ENCODE data around the gene SPNS2.

The SPNS2 gene, protein sequence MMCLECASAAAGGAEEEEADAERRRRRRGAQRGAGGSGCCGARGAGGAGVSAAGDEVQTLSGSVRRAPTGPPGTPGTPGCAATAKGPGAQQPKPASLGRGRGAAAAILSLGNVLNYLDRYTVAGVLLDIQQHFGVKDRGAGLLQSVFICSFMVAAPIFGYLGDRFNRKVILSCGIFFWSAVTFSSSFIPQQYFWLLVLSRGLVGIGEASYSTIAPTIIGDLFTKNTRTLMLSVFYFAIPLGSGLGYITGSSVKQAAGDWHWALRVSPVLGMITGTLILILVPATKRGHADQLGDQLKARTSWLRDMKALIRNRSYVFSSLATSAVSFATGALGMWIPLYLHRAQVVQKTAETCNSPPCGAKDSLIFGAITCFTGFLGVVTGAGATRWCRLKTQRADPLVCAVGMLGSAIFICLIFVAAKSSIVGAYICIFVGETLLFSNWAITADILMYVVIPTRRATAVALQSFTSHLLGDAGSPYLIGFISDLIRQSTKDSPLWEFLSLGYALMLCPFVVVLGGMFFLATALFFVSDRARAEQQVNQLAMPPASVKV

DNA sequence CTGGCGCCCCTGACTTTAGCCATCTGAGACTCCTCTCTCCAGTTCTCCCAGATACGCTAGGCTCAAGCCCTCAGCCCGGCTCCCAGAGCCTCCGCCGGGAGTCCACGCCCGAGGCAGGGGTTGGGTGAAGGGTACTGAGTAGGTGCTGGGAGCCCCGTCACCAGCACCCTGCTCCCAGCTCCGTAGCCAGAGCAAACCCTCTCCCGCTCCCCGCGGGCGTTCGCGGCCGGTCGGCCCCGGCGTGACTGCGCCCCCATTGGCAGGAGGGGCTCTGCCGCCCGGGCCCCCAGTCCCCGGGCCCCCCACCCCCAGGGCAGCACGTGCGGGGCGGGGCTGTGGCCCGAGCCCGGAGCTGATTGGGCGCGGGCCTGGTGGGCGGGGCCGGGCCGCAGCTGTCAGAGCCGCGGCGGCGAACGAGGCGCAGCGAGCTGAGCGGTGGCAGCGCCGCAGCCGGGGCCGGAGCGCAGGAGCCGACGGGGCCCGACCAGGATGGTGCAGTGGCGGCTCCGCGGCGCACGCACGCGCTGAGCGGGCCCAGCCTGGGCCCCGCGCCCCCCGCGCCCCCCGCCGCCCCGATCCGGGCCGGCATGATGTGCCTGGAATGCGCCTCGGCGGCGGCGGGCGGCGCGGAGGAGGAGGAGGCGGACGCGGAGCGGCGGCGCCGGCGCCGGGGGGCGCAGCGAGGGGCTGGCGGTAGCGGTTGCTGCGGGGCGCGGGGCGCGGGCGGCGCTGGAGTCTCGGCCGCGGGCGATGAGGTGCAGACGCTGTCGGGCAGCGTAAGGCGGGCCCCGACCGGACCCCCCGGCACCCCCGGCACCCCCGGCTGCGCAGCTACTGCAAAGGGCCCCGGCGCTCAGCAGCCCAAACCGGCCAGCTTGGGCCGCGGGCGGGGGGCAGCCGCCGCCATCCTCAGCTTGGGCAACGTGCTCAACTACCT, at the start of gene SPNS2:
Gene SPNS2, plus strand, starts transcription at position 421 of the 937 bp plus-strand sequence. Its CDS starts 167 bp downstream, at position 588.
- DNase-seq, result peak; percentile 74

DNA sequence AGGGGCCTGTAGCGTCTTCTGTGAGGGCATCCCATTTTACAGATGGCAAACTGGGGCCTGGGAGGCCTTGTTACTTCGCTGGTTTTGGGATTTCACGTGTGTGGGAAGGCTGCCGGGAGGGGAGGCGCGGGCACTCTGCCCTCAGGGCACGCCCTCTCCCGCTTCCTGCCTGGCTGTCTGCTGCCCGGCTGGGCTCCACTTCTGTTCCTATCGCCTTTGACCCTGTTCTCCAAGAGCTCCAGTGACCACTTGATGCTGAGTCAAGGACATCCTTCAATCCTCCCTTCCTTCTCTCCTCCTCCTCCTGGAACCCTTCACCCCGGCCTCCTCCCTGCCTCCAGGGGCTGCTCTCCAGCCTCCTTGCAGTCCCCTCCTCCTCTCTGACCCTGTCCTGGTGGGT, 48.9 kb upstream of the SPNS2 start:
- DNase-seq, result no peak

DNA sequence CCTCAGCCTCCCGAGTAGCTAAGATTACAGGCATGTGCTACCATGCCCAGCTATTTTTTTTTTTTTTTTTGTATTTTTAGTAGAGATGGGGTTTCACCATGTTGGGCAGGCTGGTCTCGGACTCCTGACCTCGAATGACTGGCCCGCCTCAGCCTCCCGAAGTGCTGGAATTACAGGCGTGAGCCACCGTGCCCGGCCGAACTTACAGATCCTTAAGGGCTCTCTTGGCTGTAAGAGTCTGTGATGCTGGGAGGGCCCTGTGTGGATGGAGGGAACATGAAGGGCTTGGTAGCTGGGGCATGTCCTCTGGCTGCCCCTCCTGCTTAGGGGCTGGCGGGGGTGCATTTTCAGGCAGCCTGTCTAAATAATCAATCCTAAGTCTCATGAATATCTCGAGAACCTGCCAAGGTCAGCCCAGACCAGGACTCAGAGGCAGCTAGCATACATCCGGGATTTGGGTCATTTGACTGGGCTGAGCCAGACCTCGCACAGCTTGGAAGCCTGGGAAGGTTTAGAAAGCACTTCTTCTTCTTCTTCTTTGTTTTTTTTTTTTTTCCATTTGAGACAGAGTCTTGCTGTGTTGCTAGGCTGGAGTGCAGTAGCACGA, 47.9 kb upstream of the SPNS2 start:
- no peak for DNase-seq

DNA sequence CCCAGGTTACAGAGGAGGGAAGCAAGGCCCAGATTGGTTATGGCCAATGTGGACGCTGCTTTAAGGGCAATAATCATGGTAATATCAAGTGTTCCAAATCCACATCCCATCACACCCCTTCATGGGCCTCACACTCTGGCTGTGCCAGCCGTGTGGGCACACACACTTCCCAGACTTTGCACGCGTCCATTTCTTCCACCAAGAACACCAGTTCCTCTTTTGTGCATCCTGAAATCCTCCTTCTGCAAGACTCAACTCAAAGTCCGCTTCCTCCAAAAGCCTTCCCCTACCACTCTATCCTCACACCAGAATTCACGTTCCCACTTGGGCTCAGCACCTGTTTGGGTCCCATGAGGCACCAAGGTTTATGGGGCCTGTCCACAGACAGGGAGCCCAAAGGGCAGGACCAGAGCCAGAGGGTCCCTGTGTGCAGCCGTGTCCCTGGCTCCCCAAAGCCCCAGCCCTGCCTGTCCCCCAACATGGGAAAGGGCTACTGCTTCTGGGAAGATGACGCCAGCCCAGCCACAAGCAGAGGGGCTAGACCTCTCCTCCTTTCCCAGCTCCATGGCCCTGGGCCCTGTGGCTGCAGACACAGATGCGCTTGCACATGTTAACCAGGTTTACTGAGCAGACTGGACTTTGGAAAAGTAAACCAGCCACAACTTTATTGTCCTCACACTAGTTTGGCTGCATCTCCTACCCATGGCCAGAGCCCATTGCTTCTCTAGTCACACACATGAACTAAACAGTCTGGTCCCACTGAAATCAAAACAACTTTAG, 44.7 kb upstream of the SPNS2 start:
- no peak for DNase-seq

DNA sequence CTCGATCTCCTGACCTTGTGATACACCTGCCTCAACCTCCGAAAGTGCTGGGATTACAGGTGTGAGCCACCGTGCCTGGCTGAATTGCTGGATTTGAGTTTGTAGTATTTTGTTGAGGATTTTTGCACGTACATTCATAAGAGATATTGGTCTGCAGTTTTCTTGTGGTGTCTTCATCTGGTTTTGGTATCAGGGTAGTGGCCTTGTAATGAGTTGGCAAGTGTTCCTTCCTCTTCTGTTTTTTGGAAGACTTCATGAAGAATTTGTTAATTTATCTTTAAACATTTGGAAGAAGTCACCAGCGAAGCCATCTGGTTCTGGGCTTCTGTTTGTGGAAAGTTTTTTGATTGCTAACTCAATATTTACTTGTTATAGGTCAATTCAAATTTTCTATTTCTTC, 38.0 kb upstream of the SPNS2 start:
- DNase-seq, result no peak

DNA sequence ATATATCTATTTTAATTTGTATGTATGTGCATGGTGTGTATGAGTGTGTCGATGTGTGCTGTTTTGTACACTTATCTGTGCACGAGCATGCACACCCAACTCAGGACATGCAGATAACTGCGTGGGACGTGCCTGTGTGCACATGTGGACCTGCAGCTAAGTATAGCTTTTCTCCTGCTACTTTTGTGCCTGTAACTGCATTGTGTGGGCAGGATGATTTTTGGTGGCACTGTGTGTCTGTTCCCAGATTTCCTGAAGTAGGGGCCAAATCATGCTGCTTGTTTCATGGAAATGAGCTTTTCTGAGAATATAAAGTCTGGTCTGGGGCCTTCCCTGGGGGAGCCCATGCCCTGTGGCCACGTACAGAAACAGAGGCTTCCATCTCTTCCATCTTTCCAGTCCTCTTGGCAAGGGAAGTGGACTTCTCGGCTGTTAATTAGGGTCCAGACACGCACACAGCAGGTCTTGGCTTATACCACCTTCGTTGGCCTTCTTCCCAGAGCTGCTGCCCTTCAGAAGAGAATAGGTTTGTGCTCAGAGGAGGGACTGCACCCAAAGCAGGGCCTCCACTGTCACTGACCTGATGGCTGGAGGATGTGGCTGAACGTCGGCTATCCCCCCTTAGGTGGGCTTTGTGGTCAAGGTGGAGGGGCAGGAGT, 34.7 kb upstream of the SPNS2 start:
- no peak for DNase-seq

DNA sequence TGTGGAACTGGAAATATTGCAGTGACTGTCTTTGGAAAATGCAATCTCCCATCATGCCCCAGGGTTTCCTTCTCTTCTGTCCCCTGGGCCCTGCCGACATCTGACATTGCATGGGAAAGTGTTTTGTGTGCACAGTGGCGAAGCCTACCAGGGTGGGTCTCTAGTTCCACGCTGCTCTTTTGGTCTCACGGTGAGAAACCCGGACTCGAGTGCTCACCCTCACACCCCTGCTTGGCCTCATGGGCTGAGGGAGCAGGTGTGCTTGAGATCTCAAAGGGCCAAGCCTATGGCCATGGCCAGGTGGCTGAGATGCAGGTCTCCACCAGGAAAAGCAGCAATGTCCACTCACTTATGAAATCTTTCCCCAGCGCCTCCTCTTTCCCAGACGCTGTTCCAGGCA, 32.9 kb upstream of the SPNS2 start:
- no peak for DNase-seq

DNA sequence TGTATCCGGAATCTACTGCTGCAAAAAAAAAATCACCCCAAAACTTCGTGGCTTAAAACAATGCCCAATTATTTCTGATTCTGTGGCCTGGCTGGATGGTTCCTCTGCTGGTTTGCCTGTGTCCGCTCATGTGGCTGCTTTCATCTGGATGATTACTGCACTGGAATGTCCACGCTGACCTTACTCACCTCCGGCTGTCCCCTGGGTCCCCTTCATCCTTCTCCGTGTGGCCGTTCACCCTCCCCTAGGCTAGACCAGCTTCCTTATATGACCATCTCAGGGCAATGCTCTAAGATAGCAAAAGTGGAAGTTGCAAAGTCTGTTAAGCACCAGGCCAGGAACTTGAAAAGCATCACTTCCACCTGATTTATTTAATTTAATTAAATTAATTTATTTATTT, 31.4 kb upstream of the SPNS2 start:
- DNase-seq, result no peak

DNA sequence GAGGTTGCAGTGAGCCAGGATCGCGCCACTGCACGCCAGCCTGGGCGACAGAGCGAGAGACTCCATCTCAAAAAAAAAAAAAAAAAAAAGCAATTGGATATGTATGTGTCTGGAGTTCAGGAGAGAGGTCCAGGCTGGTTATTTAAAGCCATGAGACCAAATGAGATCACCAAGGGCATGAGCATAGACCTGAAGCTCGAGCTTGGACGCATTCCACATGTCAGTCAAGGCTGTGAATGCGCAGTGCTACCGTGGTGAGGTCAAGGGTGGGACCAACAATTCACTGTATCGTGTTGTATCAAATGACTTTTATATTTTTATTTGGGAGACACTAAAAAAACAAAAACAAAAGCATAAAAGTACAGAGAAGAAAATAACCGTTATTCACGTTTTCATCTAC, 29.1 kb upstream of the SPNS2 start:
- no peak for DNase-seq

DNA sequence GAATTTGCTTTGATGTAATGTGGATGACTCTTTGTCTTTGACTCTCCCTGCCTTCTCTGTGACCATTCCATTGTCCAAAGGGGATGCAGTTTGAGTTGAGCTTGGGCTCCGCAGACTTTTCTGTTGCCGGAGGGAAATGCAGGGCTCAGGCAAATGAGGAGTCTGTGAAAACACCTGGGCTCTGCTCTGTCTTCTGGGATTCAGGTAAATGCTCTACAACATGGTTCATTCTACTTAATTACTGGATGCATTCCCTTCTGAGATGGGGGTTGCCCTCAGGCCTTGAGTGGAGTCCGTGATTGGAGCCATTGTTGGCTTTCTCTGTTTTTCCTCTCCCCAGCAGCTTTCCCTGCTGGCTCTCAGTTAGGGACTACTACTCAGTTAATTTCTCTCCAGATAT, 26.4 kb upstream of the SPNS2 start:
- DNase-seq, result no peak

DNA sequence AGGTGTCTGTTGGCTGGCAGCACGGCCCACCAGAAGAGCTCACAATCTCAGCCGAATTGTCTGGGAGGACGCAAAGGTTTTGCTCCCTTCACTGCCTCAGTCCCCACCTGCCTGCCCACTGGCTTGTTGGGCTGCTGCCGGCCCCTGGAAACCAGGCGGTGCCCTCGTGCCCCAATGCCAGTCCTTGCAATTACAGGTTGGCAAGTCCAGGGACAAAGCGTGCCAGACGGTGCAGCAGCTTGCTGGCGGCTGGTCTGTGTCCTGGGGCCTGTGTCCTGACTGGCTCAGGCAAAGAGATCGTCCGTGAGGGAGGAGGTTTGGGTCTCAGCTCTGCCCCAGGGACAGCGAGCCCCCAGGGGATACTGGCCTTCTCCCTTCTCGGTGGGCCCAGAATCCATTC, 24.6 kb upstream of the SPNS2 start:
- DNase-seq, result no peak

DNA sequence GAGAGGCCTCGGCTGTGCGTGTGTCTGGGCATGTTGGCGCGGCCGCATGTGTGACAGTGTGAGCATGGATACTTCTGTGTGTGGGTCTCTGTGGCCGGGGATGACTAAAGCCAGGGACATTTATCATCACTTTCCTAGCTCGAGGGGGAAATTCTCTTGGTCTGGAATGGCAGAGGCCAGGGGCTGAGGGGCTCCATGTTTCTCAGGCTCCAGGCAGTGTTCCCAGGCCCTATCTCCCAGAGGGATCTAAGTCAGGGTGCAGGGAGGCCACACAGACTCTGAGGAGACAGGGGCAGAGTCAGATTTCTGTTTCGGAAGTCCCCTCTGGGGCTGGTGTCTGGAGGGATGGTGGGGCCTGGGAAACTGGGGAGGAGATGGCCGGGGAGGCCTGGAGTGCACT, 23.7 kb upstream of the SPNS2 start:
- DNase-seq, result no peak

DNA sequence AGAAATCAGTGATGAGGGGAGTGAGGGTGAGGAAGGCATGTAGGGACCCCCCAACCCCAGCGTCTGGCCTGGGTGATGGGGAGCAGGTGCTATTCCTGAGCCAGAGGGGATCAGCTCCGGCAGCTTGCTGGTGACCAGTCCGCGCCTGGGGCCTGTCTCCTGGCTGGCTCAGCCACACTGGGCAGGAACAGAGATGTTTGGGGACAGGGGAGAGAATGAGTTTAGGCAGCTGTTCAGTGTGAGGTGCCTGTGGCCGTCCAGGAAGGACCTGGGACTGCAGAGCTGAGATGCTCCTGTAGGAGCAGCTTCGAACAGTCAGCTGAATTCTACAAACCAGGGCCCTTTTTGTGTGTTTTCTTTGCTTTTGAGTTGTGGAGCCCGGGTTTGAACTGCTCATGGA, 23.2 kb upstream of the SPNS2 start:
- no peak for DNase-seq

DNA sequence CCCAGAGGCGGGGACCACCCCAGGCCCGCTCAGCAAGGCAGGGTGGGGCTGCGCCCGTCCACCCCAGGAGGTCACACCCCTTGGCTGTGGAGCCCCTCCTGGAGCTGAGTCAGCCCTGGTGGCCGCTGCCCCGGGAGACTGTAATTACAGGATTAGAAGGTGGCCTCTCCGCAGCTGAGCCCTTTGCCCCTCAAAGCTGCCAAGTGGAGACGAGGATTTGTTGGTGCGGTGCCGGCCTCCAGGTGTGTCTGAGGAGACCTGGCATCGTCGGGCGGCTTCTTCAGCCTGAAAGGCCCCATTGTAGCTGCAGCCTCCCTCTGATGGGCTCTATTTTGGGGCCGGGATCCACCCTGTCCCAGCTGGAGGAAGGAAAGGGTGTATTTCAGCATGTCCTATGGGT, 22.7 kb upstream of the SPNS2 start:
- no peak for DNase-seq

DNA sequence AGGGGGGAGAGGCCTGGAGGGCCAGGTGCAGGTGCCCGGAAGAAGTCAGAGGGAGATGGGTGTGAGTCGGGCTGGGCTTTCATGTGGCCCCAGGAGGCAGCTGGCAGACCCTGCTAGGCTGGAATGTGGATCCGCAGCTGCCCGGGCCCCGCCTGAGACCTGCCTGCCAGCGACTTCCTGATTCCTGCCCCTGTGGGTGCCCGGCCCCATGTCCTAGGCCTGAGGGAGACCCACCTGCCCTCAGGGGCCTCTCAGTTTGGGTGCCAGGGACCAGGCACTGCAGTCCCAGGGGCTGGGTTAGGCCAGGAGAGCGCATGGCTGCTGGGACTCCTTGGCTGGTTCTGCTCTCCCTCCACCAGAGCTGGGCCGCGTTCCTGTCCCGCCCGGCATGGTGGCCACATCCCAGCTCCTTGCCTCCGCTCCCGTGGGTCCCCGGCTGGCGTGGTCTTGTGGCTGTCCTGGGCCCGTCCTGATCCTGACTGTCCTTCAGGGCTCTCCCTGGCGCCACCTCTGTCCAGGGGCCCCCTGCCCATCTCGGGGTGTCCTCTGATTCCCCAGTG, 22.1 kb upstream of the SPNS2 start:
- DNase-seq, result no peak

DNA sequence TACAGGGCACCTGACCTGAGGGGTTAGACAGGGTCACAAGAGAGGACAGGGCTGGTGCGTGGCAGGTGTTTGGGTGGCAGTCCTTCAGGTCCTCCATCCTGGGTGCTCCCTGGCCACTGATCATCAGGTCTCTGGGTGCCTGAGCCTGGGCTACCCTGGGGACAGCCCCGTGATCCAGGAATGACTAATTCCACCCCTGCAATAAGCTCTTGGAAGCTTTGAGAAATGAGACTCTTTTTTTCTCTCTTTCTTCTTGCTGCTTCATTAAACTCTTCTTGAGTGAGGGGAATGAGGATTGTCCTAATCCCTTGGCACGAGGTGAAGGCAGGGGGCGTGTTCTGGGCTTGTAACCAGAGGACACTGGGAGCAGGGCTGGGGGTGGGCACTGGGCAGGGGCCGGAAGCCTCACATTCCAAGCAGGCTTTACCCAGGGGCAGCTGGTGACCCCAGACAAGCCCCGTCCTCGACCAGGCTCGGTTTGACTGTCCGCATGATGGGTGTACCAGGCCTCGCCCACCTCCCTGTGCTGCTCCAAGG, 21.4 kb upstream of the SPNS2 start:
- DNase-seq, result no peak

DNA sequence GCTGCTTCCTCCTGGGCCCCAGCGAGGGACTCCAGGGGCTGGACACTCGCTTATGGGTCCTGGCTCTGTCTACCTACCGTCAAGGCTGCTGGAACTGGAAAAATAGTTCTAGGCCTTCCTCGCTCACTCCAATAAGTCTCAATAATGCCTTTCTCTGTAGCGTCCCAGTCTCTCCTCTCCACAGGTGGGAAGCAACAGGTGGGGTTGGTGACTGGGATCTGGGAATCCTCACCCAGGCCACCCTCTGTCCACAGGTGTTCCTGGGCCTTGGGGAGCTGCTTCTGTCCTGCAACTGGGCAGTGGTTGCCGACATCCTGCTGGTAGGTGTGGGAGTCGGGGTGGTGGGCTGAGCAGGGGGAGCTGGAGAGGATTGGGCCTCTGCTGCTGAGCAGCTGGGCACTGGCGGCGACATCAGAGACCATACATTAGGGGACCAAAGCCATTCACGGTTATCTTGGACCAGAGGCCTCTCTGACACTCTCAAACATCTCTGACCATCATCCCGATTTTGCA, 20.3 kb upstream of the SPNS2 start:
- DNase-seq, result no peak

DNA sequence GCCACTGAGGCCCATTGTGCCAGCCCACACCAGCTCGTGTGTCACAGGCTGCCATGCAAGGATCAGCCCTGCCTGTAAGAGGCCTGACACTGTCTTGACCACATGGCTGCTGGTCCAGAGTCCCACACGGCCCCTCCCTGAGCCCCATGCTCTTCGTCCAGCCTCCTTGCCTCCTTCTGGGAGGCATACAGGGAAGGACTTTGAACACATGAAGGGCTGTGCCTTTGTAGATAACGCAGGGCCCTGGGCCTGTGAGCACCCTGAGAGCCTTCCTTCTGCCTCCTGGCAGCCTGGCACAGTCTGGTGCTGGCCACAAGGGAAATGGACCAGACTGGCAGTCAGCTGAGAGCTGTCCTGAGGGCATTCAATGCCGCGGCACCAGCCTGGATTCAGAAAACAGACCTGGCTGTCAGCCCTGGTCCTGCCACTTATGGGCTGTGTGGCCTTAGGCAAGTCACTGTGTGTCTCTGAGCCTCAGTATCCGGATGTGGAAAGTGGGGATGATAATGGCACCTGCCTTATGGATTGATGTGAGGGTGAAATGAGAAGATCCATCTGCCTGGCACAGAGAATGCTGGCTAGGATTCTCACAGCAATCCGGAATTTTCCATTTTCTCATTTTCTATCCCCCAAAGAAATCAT, 19.2 kb upstream of the SPNS2 start:
- DNase-seq, result no peak

DNA sequence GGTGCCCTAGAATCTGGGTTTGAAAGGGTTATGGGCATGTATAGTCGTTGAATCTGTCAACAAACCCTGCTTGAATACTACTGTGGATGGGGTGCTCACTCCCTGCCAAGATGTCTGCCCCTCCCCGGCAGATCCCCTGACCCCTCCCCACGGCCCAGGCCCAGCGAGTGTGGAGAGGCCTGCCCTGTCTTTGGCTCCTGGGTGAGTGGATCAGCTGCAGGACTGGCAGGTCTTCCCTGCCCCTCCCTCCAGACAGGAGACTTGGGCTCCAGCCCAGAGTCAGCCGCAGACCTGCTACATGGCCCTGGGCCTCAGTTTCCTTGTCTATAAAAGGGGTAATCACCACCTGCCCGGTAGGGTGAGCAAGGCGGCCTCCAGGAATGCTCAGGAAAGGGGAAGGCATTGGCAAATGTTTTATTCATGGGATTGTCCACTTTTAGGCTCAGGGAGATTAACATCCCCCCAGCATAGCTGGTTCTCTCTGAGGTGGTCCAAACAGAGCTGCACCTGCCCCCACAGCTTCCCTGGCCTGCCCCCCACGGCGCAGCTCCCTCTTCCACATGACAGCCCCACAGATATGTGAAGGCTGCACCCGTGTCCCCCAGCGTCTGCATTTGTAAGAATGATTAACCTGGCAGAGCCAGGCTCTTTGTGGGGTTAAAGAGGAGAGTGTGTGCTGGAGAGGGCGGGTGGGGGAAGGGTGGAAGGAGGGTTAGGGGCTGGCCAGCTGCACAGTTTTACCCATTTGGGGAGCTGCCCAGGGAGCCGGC, 18.5 kb upstream of the SPNS2 start:
- DNase-seq, result no peak

Measured in hematopoietic multipotent progenitor cell treated with erythropoietin and hydrocortisone succinate and interleukin-3 and kit ligand, for 6 days (in vitro differentiated cells).